HepG2 (cell line): ENCODE data around the gene LRIF1. TPM values are rescaled to one million over a fixed set of nuclear protein-coding genes. Genes with fewer than 3 reads are reported as not detected.

Experiments used
- EEA1 ChIP-seq: sonication (generic); formaldehyde crosslinking; IDR thresholded peaks from 2 replicates; pipeline ENCODE4 v1.5.1; 2020; ENCODE audit warnings: mild to moderate bottlenecking, missing genetic modification reagents, borderline replicate concordance
- FOXM1 ChIP-seq: sonication (generic); formaldehyde crosslinking; IDR thresholded peaks from 2 replicates; pipeline ENCODE4 v1.5.0; 2020; ENCODE audit warnings: missing genetic modification reagents
- GLI4 ChIP-seq: sonication (generic); formaldehyde crosslinking; IDR thresholded peaks from 2 replicates; pipeline ENCODE4 v1.5.1; 2020; ENCODE audit warnings: missing genetic modification reagents, mild to moderate bottlenecking, moderate library complexity, borderline replicate concordance
- KDM1A ChIP-seq: IDR thresholded peaks from 2 replicates; pipeline ENCODE4 v1.6.1; 2016; ENCODE audit warnings: missing compliant biosample characterization
- MATR3 ChIP-seq: sonication (generic); formaldehyde crosslinking; IDR thresholded peaks from 2 replicates; pipeline ENCODE4 v1.4.0; 2020; ENCODE audit warnings: missing genetic modification reagents
- REXO4 ChIP-seq: sonication (generic); formaldehyde crosslinking; IDR thresholded peaks from 2 replicates; pipeline ENCODE4 v1.8.0; 2022; ENCODE audit warnings: missing genetic modification reagents, mild to moderate bottlenecking, borderline replicate concordance
- SATB2 ChIP-seq: sonication (generic); formaldehyde crosslinking; IDR thresholded peaks from 2 replicates; pipeline ENCODE4 v1.5.0; 2020; ENCODE audit warnings: missing genetic modification reagents
- U2AF2 ChIP-seq: fragments of 200-400 bp; formaldehyde crosslinking; IDR thresholded peaks from 2 replicates; pipeline ENCODE4 v1.6.1; 2017; ENCODE audit warnings: low read depth, mild to moderate bottlenecking, low read length
- ZMYM2 ChIP-seq: sonication (generic); formaldehyde crosslinking; IDR thresholded peaks from 2 replicates; pipeline ENCODE4 v1.8.0; 2022; ENCODE audit warnings: mild to moderate bottlenecking, missing genetic modification reagents
- ZNF24 ChIP-seq: fragments of 450-650 bp; IDR thresholded peaks from 2 replicates; pipeline ENCODE4 v1.6.1; 2017; ENCODE audit warnings: antibody characterized with exemption, mild to moderate bottlenecking
- ZNF251 ChIP-seq: sonication (generic); formaldehyde crosslinking; IDR thresholded peaks from 2 replicates; pipeline ENCODE4 v1.9.0; 2021; ENCODE audit warnings: mild to moderate bottlenecking, missing genetic modification reagents
- ZNF460 ChIP-seq: sonication (generic); formaldehyde crosslinking; IDR thresholded peaks from 2 replicates; pipeline ENCODE4 v1.5.1; 2020; ENCODE audit warnings: missing genetic modification reagents, mild to moderate bottlenecking, borderline replicate concordance
- ZNF83 ChIP-seq: sonication (generic); formaldehyde crosslinking; IDR thresholded peaks from 2 replicates; pipeline ENCODE4 v1.4.0; 2020; ENCODE audit warnings: missing genetic modification reagents, mild to moderate bottlenecking, borderline replicate concordance
- ZSCAN9 ChIP-seq: IDR thresholded peaks from 2 replicates; pipeline ENCODE4 v1.6.1; 2016; ENCODE audit warnings: borderline replicate concordance
- polyA plus RNA-seq, 8 experiments: library from polyadenylated mRNA; depleted of rRNA in 3 of 8; stranded (reverse) in 7 of 8; unstranded in 1 of 8; fragments of >200 nt; fragmentation: Illumina TruSeq in 4 of 8; extraction: Trizol in 4 of 8; gene quantifications; 2 replicates each; pipeline versions ENCODE4 v1.2.1 to v1.2.3, GENCODE V29; 2011 to 2016; ENCODE audit warnings: low read depth in 4 of 8, missing spikeins in 1 of 8, mixed read lengths in 1 of 8; ENCODE audit not compliant: insufficient read depth in 1 of 8
- total RNA-seq, 5 experiments: library from RNA; depleted of rRNA; stranded (reverse); fragments of >200 nt; fragmentation: Illumina TruSeq; extraction: Trizol; gene quantifications; 2 replicates each; pipeline ENCODE4 v1.2.3, GENCODE V29; 2016; ENCODE audit warnings: low read depth in 1 of 5
- TF ChIP-seq, protein P1 (sequence below): fragments of 450-650 bp; IDR thresholded peaks from 2 replicates; pipeline ENCODE4 v1.6.1; 2016
- TF ChIP-seq, protein P2 (sequence below): sonication (generic); formaldehyde crosslinking; IDR thresholded peaks from 2 replicates; pipeline ENCODE4 v1.4.0; 2020; ENCODE audit warnings: missing genetic modification reagents, mild to moderate bottlenecking, borderline replicate concordance
- TF ChIP-seq, protein P3 (sequence below): IDR thresholded peaks from 2 replicates; pipeline ENCODE4 v1.6.1; 2018; ENCODE audit warnings: missing genetic modification reagents
- TF ChIP-seq, protein P4 (sequence below): IDR thresholded peaks from 2 replicates; pipeline ENCODE4 v1.6.1; 2016; ENCODE audit warnings: missing compliant biosample characterization, missing genetic modification reagents, borderline replicate concordance
- TF ChIP-seq, protein P5 (sequence below): sonication (generic); formaldehyde crosslinking; IDR thresholded peaks from 2 replicates; pipeline ENCODE4 v1.5.1; 2020; ENCODE audit warnings: mild to moderate bottlenecking, missing genetic modification reagents, borderline replicate concordance
- TF ChIP-seq, protein P6 (sequence below): sonication (generic); formaldehyde crosslinking; IDR thresholded peaks from 2 replicates; pipeline ENCODE4 v1.4.0; 2020; ENCODE audit warnings: missing genetic modification reagents, low read depth, mild to moderate bottlenecking, borderline replicate concordance

The LRIF1 gene
- total and polyA plus RNA-seq, 2 of the 13 experiments (the other 11 are each of a cell fraction or from before 2014, with no cell fraction given) = 18.4 to 42.4 TPM

DNA sequence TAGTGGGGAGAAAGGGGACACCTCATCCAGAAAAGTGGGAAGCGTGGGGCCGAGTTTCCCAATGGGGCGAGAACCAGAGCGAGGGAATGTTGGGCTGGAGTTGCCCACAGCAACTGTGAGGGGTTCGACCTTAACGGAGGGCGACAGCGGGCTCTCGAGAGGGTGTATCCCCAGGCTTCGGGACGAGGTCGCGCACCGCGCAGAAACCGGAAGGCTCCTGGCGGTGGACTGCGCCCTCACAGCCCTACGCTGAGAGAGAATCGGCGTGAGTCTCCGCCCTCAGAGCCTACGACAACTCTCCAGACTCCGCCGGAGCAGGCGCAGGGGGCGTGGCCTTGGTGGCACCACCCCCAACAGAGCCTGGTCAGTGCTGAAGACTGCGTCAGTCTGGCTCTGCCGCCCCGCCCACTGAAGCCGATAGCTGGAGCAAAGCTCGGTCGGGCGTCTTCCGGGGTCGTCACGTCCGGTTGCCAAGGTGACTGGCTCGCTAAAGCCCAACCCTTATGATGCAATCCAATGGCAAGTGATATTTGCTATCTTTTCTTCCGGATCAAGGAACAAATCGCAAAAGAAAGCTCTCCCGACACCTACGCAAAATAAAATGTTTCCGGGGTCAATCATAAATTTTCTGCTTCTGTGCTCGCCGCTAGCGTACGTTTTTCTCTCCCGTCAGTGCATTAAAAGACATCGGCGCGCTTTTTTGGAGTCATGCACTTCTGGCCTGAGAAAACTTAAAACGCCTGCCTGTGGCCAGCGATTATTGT lies at the start of gene LRIF1 (continued):
- TF ChIP-seq, protein P1, sequence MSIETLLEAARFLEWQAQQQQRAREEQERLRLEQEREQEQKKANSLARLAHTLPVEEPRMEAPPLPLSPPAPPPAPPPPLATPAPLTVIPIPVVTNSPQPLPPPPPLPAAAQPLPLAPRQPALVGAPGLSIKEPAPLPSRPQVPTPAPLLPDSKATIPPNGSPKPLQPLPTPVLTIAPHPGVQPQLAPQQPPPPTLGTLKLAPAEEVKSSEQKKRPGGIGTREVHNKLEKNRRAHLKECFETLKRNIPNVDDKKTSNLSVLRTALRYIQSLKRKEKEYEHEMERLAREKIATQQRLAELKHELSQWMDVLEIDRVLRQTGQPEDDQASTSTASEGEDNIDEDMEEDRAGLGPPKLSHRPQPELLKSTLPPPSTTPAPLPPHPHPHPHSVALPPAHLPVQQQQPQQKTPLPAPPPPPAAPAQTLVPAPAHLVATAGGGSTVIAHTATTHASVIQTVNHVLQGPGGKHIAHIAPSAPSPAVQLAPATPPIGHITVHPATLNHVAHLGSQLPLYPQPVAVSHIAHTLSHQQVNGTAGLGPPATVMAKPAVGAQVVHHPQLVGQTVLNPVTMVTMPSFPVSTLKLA = no peak
- TF ChIP-seq FOXM1 (CRISPR knock-in tag) (no peak), U2AF2 (no peak), ZSCAN9 (CRISPR knock-in tag) (0 out of 2 replicates have a peak, but pooled peaks have one; percentile 38), GLI4 (CRISPR knock-in tag) (no peak), EEA1 (CRISPR knock-in tag) (peak; percentile 49; the same call in 1 of the 2 replicates), SATB2 (no peak), KDM1A (CRISPR knock-in tag) (no peak), ZMYM2 (no peak; the same call in 1 of the 2 replicates), MATR3 (CRISPR knock-in tag) (no peak), ZNF251 (CRISPR knock-in tag) (no peak), ZNF83 (CRISPR knock-in tag) (no peak), REXO4 (CRISPR knock-in tag) (no peak), ZNF24 (no peak), ZNF460 (no peak)
- TF ChIP-seq, protein P2, sequence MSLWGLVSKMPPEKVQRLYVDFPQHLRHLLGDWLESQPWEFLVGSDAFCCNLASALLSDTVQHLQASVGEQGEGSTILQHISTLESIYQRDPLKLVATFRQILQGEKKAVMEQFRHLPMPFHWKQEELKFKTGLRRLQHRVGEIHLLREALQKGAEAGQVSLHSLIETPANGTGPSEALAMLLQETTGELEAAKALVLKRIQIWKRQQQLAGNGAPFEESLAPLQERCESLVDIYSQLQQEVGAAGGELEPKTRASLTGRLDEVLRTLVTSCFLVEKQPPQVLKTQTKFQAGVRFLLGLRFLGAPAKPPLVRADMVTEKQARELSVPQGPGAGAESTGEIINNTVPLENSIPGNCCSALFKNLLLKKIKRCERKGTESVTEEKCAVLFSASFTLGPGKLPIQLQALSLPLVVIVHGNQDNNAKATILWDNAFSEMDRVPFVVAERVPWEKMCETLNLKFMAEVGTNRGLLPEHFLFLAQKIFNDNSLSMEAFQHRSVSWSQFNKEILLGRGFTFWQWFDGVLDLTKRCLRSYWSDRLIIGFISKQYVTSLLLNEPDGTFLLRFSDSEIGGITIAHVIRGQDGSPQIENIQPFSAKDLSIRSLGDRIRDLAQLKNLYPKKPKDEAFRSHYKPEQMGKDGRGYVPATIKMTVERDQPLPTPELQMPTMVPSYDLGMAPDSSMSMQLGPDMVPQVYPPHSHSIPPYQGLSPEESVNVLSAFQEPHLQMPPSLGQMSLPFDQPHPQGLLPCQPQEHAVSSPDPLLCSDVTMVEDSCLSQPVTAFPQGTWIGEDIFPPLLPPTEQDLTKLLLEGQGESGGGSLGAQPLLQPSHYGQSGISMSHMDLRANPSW (CRISPR knock-in tag) = no peak; the same call in 1 of the 2 replicates
- TF ChIP-seq, protein P3, sequence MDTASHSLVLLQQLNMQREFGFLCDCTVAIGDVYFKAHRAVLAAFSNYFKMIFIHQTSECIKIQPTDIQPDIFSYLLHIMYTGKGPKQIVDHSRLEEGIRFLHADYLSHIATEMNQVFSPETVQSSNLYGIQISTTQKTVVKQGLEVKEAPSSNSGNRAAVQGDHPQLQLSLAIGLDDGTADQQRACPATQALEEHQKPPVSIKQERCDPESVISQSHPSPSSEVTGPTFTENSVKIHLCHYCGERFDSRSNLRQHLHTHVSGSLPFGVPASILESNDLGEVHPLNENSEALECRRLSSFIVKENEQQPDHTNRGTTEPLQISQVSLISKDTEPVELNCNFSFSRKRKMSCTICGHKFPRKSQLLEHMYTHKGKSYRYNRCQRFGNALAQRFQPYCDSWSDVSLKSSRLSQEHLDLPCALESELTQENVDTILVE = peak; percentile 43; the same call in 1 of the 2 replicates
- TF ChIP-seq, protein P4, sequence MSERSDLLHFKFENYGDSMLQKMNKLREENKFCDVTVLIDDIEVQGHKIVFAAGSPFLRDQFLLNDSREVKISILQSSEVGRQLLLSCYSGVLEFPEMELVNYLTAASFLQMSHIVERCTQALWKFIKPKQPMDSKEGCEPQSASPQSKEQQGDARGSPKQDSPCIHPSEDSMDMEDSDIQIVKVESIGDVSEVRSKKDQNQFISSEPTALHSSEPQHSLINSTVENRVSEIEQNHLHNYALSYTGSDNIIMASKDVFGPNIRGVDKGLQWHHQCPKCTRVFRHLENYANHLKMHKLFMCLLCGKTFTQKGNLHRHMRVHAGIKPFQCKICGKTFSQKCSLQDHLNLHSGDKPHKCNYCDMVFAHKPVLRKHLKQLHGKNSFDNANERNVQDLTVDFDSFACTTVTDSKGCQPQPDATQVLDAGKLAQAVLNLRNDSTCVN (CRISPR knock-in tag) = 0 out of 2 replicates have a peak, but pooled peaks have one; percentile 56
- TF ChIP-seq, protein P5, sequence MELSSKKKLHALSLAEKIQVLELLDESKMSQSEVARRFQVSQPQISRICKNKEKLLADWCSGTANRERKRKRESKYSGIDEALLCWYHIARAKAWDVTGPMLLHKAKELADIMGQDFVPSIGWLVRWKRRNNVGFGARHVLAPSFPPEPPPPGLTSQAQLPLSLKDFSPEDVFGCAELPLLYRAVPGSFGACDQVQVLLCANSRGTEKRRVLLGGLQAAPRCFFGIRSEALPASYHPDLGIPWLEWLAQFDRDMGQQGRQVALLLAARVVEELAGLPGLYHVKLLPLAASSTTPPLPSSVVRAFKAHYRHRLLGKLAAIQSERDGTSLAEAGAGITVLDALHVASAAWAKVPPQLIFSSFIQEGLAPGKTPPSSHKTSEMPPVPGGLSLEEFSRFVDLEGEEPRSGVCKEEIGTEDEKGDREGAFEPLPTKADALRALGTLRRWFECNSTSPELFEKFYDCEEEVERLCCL (CRISPR knock-in tag) = no peak
- TF ChIP-seq, protein P6, sequence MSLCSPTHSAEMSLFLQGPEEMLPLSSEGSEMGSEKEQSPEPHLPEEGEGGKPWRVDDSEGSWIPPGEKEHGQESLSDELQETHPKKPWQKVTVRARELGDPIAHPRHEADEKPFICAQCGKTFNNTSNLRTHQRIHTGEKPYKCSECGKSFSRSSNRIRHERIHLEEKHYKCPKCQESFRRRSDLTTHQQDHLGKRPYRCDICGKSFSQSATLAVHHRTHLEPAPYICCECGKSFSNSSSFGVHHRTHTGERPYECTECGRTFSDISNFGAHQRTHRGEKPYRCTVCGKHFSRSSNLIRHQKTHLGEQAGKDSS (CRISPR knock-in tag) = no peak; the same call in 1 of the 2 replicates
